Transverse colon (tissue), 4 donors: Measurements from ENCODE around the gene GNA15. TPM values are rescaled to one million over a fixed set of nuclear protein-coding genes. Genes with fewer than 3 reads are reported as not detected.

Experiments used
- DNase-seq: peaks from one replicate; pipeline ENCODE4 v3.0.0-alpha.2; 2019
- H3K27ac ChIP-seq, 4 donors: fragments of 200-600 bp; sonication (generic); 2 replicates each; pipeline ENCODE4 v1.5.1; 2016 to 2018; ENCODE audit warnings: inconsistent platforms in 4 of 4
- H3K27me3 ChIP-seq: fragments of 200-600 bp; sonication (generic); 2 replicates; pipeline ENCODE4 v1.5.1; 2017; ENCODE audit warnings: inconsistent platforms
- H3K36me3 ChIP-seq, 4 donors: fragments of 200-600 bp; sonication (generic); 2 replicates each; pipeline ENCODE4 v1.5.1; 2017 to 2019; ENCODE audit warnings: inconsistent platforms in 4 of 4
- H3K4me1 ChIP-seq, 4 donors: fragments of 200-600 bp; sonication (generic); 2 replicates each; pipeline ENCODE4 v1.5.1; 2017 to 2020; ENCODE audit warnings: inconsistent platforms in 4 of 4
- H3K4me3 ChIP-seq, 4 donors: fragments of 200-600 bp; sonication (generic); 1 replicate in 1 of 4; 2 replicates in 3 of 4; pipeline versions ENCODE4 v1.5.1 to v1.6.1; 2017 to 2019; ENCODE audit warnings: inconsistent platforms in 4 of 4
- H3K9me3 ChIP-seq, 2 donors: fragments of 200-600 bp; sonication (generic); 2 replicates each; pipeline ENCODE4 v1.5.1; 2017 to 2019; ENCODE audit warnings: inconsistent platforms in 2 of 2
- EP300 ChIP-seq: sonication (generic); formaldehyde crosslinking; IDR thresholded peaks from one replicate; pipeline ENCODE4 v1.6.1; 2017; ENCODE audit warnings: antibody characterized with exemption, low read depth
- POLR2A ChIP-seq: fragments of 450-650 bp; IDR thresholded peaks from one replicate; pipeline ENCODE4 v1.6.1; 2016; ENCODE audit warnings: antibody characterized with exemption, mild to moderate bottlenecking, moderate library complexity
- POLR2AphosphoS5 ChIP-seq, 3 donors: sonication (generic); formaldehyde crosslinking; IDR thresholded peaks; one replicate each; pipeline ENCODE4 v1.6.1; 2016; ENCODE audit warnings: antibody characterized with exemption in 3 of 3
- WGBS, 2 donors: methylation state at CpG; one replicate each; pipeline ENCODE4 v1.1.5; 2018; ENCODE audit warnings: low coverage in 1 of 2; 5-methylcytosine and 5-hydroxymethylcytosine counted together
- in situ Hi-C, 4 donors: fragments of 200-750 bp; cut with MboI; loops; one replicate each; pipeline versions ENCODE4 v1.15.0 to v1.15.1; 2017; ENCODE audit warnings: low sequenced_read_pairs in 3 of 4, low pct_ligation_motif_present in 1 of 4, low pct_unique_long_range_greater_than_20kb in 1 of 4
- intact Hi-C: fragments of 100-400 bp; cut with DNase I; formaldehyde crosslinking; loops from one replicate; pipeline ENCODE4 v1.15.1; 2023; ENCODE audit warnings: low total_unique reads
- total RNA-seq, 4 donors: library from RNA; depleted of rRNA; stranded (reverse); fragments of >200 nt; gene quantifications; one replicate each; pipeline ENCODE4 v1.1.0, GENCODE V29; 2016
- TF ChIP-seq, protein P1 (sequence below), 5 experiments: fragments of 200-600 bp in 3 of 5; fragments of 450-650 bp in 2 of 5; sonication (generic) in 3 of 5; IDR thresholded peaks; 1 replicate in 2 of 5; 2 replicates in 3 of 5; pipeline ENCODE4 v1.5.1; 2016 to 2017; ENCODE audit warnings: antibody characterized with exemption in 5 of 5, inconsistent platforms in 3 of 5, mild to moderate bottlenecking in 2 of 5, moderate library complexity in 1 of 5

Gene GNA15
- total RNA-seq, 4 donors from 2014 or later, result 1.9 to 2.2 TPM; not detected in 2

DNA sequence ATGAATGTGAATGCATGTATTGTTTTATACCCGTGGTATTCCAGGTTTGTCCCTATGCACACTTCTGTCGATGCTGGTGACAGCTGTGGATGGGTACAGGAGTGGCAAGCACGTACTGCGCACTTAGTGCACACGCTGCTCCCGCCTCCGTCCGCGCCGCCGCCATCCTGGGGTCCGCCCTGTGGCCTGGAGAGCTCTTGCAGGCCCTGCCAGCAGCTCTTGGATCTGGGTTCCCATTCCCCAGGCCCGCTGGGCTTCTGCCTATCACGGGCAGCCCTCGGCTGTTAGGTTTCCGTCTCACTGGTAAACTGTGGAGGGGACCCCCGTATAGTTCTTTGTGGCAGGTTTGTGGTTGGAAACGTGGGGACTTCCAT lies 37.7 kb upstream of the GNA15 start:
- H3K4me1 ChIP-seq, result peaks cover 44 to 80% (median 68%) of the 10 kb centered on the region in 4 donors
- H3K4me3 ChIP-seq, result peak overlapping the region; percentile 10 to 97 (median 47)
- intact Hi-C loops (no loop called here), in situ Hi-C loops (loop anchor here in 1 of 4 donors (25.0 kb wide), 1 partner anchor 136 kb away; no protein-coding TSS in a partner anchor)
- WGBS, 2 donors, result 51% methylated on average over 18 of the region's 18 CpGs; no CpG with 5 or more reads in 1 of the 2 donors
- TF ChIP-seq, protein P1, sequence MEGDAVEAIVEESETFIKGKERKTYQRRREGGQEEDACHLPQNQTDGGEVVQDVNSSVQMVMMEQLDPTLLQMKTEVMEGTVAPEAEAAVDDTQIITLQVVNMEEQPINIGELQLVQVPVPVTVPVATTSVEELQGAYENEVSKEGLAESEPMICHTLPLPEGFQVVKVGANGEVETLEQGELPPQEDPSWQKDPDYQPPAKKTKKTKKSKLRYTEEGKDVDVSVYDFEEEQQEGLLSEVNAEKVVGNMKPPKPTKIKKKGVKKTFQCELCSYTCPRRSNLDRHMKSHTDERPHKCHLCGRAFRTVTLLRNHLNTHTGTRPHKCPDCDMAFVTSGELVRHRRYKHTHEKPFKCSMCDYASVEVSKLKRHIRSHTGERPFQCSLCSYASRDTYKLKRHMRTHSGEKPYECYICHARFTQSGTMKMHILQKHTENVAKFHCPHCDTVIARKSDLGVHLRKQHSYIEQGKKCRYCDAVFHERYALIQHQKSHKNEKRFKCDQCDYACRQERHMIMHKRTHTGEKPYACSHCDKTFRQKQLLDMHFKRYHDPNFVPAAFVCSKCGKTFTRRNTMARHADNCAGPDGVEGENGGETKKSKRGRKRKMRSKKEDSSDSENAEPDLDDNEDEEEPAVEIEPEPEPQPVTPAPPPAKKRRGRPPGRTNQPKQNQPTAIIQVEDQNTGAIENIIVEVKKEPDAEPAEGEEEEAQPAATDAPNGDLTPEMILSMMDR (IDR thresholded peaks at IDR 0.05), result peak in 1 of 5 experiments; percentile 31
- TF ChIP-seq EP300, result no peak
- H3K27ac ChIP-seq, result peak overlapping the region; percentile 88 to 92 (median 91)
- no peak for DNase-seq
- H3K36me3 ChIP-seq, result no peaks in the 10 kb centered on the region
- H3K27me3 ChIP-seq, result no peaks in the 10 kb centered on the region
- H3K9me3 ChIP-seq, result no peaks in the 10 kb centered on the region

DNA sequence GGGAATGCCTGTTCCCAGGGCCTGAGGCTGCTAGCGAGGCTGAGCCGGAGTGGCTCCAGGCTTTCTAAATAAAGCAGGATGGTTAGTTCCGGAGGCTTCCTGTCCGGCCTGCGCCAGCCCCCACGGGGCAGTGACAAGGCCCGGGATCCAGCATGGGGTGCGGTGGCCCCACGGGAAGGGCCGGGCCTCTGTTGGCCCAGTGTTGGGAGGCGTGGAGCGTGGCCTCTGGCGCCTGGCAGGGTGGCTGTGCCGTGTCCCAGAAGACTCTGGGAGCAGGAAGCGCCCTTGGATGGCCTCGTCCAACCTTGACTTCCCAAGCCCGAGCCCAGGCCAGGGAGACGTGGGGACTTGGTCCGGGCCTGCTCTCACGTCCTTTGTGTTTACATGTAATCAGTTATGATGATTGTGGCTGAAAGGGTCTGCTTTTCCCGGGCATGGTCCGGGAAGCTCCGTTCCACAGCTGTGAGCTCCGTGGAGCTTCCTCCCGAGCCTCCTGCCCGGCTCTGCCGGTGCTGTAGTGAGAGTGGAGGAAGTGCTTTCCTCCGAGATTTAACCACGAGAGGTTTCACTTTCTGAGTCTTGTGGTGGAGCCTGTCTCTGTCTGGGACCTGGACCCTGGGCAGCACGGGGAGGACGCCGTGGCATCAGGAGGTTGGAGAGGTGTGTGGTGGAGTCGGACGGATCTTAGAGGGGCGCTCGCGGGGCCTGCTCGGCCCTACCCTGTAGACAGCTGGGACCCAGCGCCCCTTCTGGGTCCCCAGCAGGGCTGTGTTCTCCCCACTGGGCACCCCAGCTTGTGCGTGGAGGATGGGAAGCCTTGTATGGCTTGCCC lies 37.1 kb upstream of the GNA15 start:
- in situ Hi-C loops (loop anchor here in 1 of 4 donors (25.0 kb wide), 1 partner anchor 136 kb away; no protein-coding TSS in a partner anchor), intact Hi-C loops (no loop called here)
- TF ChIP-seq POLR2AphosphoS5 (IDR thresholded peaks at IDR 0.05) (peak in 2 of 3 donors; percentile 13 to 14), POLR2A (peak; percentile 35)
- TF ChIP-seq, protein P1 (IDR thresholded peaks at IDR 0.05), result no peak
- Histone ChIP-seq H3K4me3 (peak overlapping the region; percentile 10 to 97 (median 47)), H3K27ac (peak overlapping the region; percentile 88 to 92 (median 91)), H3K4me1 (peaks cover 47 to 83% (median 74%) of the 10 kb centered on the region in 4 donors), H3K36me3 (no peaks in the 10 kb centered on the region), H3K27me3 (no peaks in the 10 kb centered on the region), H3K9me3 (no peaks in the 10 kb centered on the region)
- WGBS, 2 donors, result 26% methylated on average over 39 of the region's 40 CpGs; no CpG with 5 or more reads in 1 of the 2 donors
- peak; percentile 59 for DNase-seq

DNA sequence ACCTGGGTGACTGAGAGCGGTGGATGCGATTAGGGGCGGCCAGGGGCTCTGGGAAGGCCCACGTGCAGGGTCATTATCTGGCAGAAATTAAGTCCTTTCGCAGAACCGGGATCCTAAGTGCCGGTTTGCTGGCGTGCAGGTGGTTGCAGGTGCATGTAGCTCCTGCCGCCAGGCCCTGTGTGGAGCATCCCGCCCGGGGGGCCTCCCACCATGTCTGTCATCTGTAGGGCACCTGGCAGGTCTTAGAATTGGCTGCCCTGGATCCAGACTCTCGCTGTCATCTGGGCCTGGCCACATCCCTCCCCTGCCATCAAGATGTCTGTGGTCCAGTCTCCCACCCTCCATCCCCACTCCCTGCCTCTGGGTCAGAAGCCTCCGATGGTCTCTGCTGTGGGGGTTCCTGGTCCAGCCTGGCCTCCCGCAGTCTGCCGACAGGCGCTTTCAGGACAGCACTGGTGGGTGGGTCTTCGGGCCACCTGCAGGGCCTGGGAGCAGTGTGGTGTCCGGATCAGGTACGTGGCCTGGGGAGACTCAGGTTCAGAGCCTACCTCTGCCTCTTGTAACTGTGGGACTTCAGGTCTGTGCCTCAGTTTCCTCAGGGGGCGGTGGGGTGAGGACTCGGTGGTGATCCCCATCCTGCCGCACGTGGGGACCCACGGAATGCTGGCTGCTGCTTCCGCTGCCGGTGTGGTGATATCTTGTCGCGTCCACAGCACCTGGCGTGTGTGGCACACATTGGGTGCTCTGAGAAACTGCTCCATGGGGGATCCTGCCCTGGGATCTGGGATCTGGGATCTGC lies 36.3 kb upstream of the GNA15 start:
- H3K4me3 ChIP-seq, result peak overlapping the region in 1 of 4 donors; percentile 83
- no peaks in the 10 kb centered on the region for H3K9me3 ChIP-seq
- WGBS, 2 donors, result 86% methylated on average over 29 of the region's 29 CpGs; no CpG with 5 or more reads in 1 of the 2 donors
- DNase-seq, result no peak
- TF ChIP-seq EP300 (no peak), POLR2A (no peak), POLR2AphosphoS5 (IDR thresholded peaks at IDR 0.05) (no peak)
- TF ChIP-seq, protein P1 (IDR thresholded peaks at IDR 0.05), result no peak
- H3K36me3 ChIP-seq, result no peaks in the 10 kb centered on the region
- intact Hi-C loops, result loop anchor here (10.0 kb wide), 1 partner anchor 135 kb away; no protein-coding TSS in a partner anchor
- in situ Hi-C loops, result loop anchor here in 2 of 4 donors (10.0 to 25.0 kb wide), 2 partner anchors 135 to 137 kb away; no protein-coding TSS in a partner anchor
- no peaks in the 10 kb centered on the region for H3K27me3 ChIP-seq
- peak overlapping the region; percentile 88 to 92 (median 91) for H3K27ac ChIP-seq
- H3K4me1 ChIP-seq, result peaks cover 55 to 91% (median 80%) of the 10 kb centered on the region in 4 donors

DNA sequence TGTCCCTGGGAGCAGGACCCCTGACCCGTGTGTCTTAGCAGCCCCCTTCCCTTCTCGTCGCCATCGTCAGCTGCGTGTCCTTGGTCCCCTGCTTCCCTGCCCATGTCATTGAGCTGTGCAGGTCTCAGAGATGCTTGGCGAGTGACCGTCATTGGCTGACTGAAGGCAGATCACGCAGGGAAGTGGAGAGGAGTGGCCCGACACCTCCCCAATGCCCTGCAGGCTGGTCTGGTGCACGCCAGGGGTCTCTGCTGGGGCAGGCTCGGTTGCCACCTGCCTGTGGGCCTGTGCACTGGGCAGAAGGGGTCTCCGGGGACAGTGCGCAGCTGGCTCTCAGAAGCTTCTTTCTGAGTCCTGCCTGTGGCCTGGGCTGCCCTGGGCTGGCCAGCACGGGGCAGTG lies 35.5 kb upstream of the GNA15 start:
- no peak overlapping the region for H3K4me3 ChIP-seq
- H3K9me3 ChIP-seq, result no peaks in the 10 kb centered on the region
- H3K4me1 ChIP-seq, result peaks cover 57 to 93% (median 78%) of the 10 kb centered on the region in 4 donors
- TF ChIP-seq EP300, result no peak
- no peaks in the 10 kb centered on the region for H3K36me3 ChIP-seq
- intact Hi-C loops, result loop anchor here (10.0 kb wide), 1 partner anchor 136 kb away; no protein-coding TSS in a partner anchor
- H3K27me3 ChIP-seq, result no peaks in the 10 kb centered on the region
- in situ Hi-C loops, result loop anchor here in 1 of 4 donors (10.0 kb wide), 1 partner anchor 136 kb away; no protein-coding TSS in a partner anchor
- DNase-seq, result no peak
- 83% methylated on average over 14 of the region's 14 CpGs; no CpG with 5 or more reads in 1 of the 2 donors for WGBS, 2 donors
- H3K27ac ChIP-seq, result no peak overlapping the region
